Esophagus muscularis mucosa (tissue), 4 donors: ENCODE measurements around the gene SCN8A. TPM values are rescaled to one million over a fixed set of nuclear protein-coding genes. Genes with fewer than 3 reads are reported as not detected.
"Not testable (repeated sequence)": the region's sequence is repeated elsewhere in the genome, so short reads cannot be mapped to it uniquely, and the experiment has no call there.

Experiments
- DNase-seq: peaks from one replicate; pipeline ENCODE4 v3.0.0-alpha.2; 2017; ENCODE audit errors: extremely low spot score
- H3K27ac ChIP-seq, 4 donors: fragments of 200-600 bp; sonication (generic); replicated peaks in 1 of 4; 1 replicate in 3 of 4; 2 replicates in 1 of 4; pipeline ENCODE4 v1.5.1; 2016 to 2019; ENCODE audit warnings: mild to moderate bottlenecking in 1 of 4
- H3K27me3 ChIP-seq, 4 donors: fragments of 200-600 bp; sonication (generic); one replicate each; pipeline versions ENCODE4 v1.5.1 to v1.6.0; 2016 to 2019
- H3K36me3 ChIP-seq, 4 donors: fragments of 200-600 bp; sonication (generic); one replicate each; pipeline ENCODE4 v1.5.1; 2016 to 2019
- H3K4me1 ChIP-seq, 4 donors: fragments of 200-600 bp; sonication (generic); one replicate each; pipeline ENCODE4 v1.5.1; 2016 to 2019
- H3K4me3 ChIP-seq, 4 donors: fragments of 200-600 bp; sonication (generic); 1 replicate in 2 of 4; 2 replicates in 2 of 4; pipeline ENCODE4 v1.5.1; 2016 to 2019; ENCODE audit warnings: mild to moderate bottlenecking in 4 of 4, moderate library complexity in 1 of 4
- H3K9me3 ChIP-seq, 4 donors: fragments of 200-600 bp; sonication (generic); 1 replicate in 3 of 4; 2 replicates in 1 of 4; pipeline ENCODE4 v1.5.1; 2016 to 2019
- CTCF ChIP-seq, 3 experiments: fragments of 200-600 bp in 2 of 3; fragments of 450-650 bp in 1 of 3; sonication (generic) in 2 of 3; IDR thresholded peaks; one replicate each; pipeline ENCODE4 v1.5.1; 2017 to 2019; ENCODE audit warnings: antibody characterized with exemption in 3 of 3, mild to moderate bottlenecking in 2 of 3, moderate library complexity in 1 of 3
- EP300 ChIP-seq: sonication (generic); formaldehyde crosslinking; IDR thresholded peaks from one replicate; pipeline ENCODE4 v1.6.1; 2017; ENCODE audit warnings: antibody characterized with exemption
- POLR2A ChIP-seq: fragments of 450-650 bp; IDR thresholded peaks from one replicate; pipeline ENCODE4 v1.6.1; 2017; ENCODE audit warnings: antibody characterized with exemption, moderate library complexity, mild to moderate bottlenecking, low read depth
- POLR2AphosphoS5 ChIP-seq, 2 donors: sonication (generic); formaldehyde crosslinking; IDR thresholded peaks; one replicate each; pipeline ENCODE4 v1.6.1; 2017; ENCODE audit warnings: antibody characterized with exemption in 2 of 2
- WGBS: methylation state at CpG from one replicate; pipeline ENCODE4 v1.1.5; 2018; 5-methylcytosine and 5-hydroxymethylcytosine counted together
- intact Hi-C: fragments of 100-400 bp; cut with DNase I; formaldehyde crosslinking; loops from one replicate; pipeline ENCODE4 v1.15.1; 2023
- total RNA-seq, 4 donors: library from RNA; depleted of rRNA; stranded (reverse); fragments of >200 nt; gene quantifications; one replicate each; pipeline versions ENCODE4 v1.1.0 to v1.2.1, GENCODE V29; 2016

SCN8A gene
- total RNA-seq, 4 donors from 2014 or later = 0.26 to 0.42 (median 0.31) TPM

GRCh38 chr12:51598156-51598555 lies 7.1 kb downstream of the SCN8A start:
- DNase-seq = no peak
- intact Hi-C loops = no loop called here
- TF ChIP-seq POLR2A = no peak
- no peak for TF ChIP-seq EP300
- no peak for TF ChIP-seq CTCF (IDR thresholded peaks at IDR 0.05)
- TF ChIP-seq POLR2AphosphoS5 (IDR thresholded peaks at IDR 0.05) = no peak
- H3K4me3 ChIP-seq = no peak overlapping the region
- H3K27ac ChIP-seq = no peak overlapping the region
- peaks cover 0 to 21% (median 0%) of the 10 kb centered on the region in 4 donors for H3K27me3 ChIP-seq
- WGBS = 68% methylated on average over 4 of the region's 4 CpGs
- no peaks in the 10 kb centered on the region for H3K9me3 ChIP-seq
- no peaks in the 10 kb centered on the region for H3K36me3 ChIP-seq
- no peaks in the 10 kb centered on the region for H3K4me1 ChIP-seq

GRCh38 chr12:51600721-51601120 lies 9.7 kb downstream of the SCN8A start:
- intact Hi-C loops = no loop called here
- WGBS = 77% methylated on average over 1 of the region's 1 CpG
- Histone ChIP-seq H3K4me3 (no peak overlapping the region), H3K9me3 (no peaks in the 10 kb centered on the region), H3K4me1 (no peaks in the 10 kb centered on the region), H3K27me3 (peaks cover 0 to 12% (median 0%) of the 10 kb centered on the region in 4 donors), H3K36me3 (no peaks in the 10 kb centered on the region), H3K27ac (no peak overlapping the region)
- DNase-seq = no peak
- TF ChIP-seq CTCF (IDR thresholded peaks at IDR 0.05) (no peak), EP300 (no peak), POLR2AphosphoS5 (IDR thresholded peaks at IDR 0.05) (no peak), POLR2A (no peak)

- intact Hi-C loops = no loop called here
- TF ChIP-seq EP300 (no peak), CTCF (IDR thresholded peaks at IDR 0.05) (no peak), POLR2A (no peak), POLR2AphosphoS5 (IDR thresholded peaks at IDR 0.05) (no peak)
Observed at GRCh38 chr12:51601241-51601640, 10.2 kb downstream of the SCN8A start.

GRCh38 chr12:51605896-51606295 lies 14.9 kb downstream of the SCN8A start:
- DNase-seq, H3K27ac ChIP-seq, H3K4me3 ChIP-seq, intact Hi-C loops, H3K4me1 ChIP-seq, H3K9me3 ChIP-seq, H3K27me3 ChIP-seq, H3K36me3 ChIP-seq: not testable (repeated sequence)
- WGBS = 86% methylated on average over 1 of the region's 1 CpG

More at GRCh38 chr12:51601241-51601640, 10.2 kb downstream of the SCN8A start:
- no peak overlapping the region for H3K27ac ChIP-seq
- no peak for DNase-seq
- H3K27me3 ChIP-seq = peaks cover 0 to 11% (median 0%) of the 10 kb centered on the region in 4 donors
- H3K9me3 ChIP-seq = no peaks in the 10 kb centered on the region
- no peaks in the 10 kb centered on the region for H3K36me3 ChIP-seq
- H3K4me1 ChIP-seq = no peaks in the 10 kb centered on the region
- H3K4me3 ChIP-seq = no peak overlapping the region

GRCh38 chr12:51607197-51607596 lies 16.2 kb downstream of the SCN8A start:
- DNase-seq, H3K4me3 ChIP-seq, H3K4me1 ChIP-seq, H3K36me3 ChIP-seq, H3K9me3 ChIP-seq, H3K27ac ChIP-seq, H3K27me3 ChIP-seq, intact Hi-C loops: not testable (repeated sequence)
- WGBS = 84% methylated on average over 2 of the region's 2 CpGs

- H3K4me3 ChIP-seq = no peak overlapping the region
- H3K9me3 ChIP-seq = no peaks in the 10 kb centered on the region
- H3K27me3 ChIP-seq = no peaks in the 10 kb centered on the region
- TF ChIP-seq POLR2A = no peak
- no peak for TF ChIP-seq EP300
- TF ChIP-seq CTCF (IDR thresholded peaks at IDR 0.05) = no peak
- H3K36me3 ChIP-seq = no peaks in the 10 kb centered on the region
- intact Hi-C loops = no loop called here
- H3K4me1 ChIP-seq = no peaks in the 10 kb centered on the region
- WGBS = 87% methylated on average over 4 of the region's 4 CpGs
- no peak overlapping the region for H3K27ac ChIP-seq
- no peak for DNase-seq
Observed at GRCh38 chr12:51620448-51620847, 29.4 kb downstream of the SCN8A start.
